A549 (cell line): ENCODE measurements around the gene ITGB3. TPM values are rescaled to one million over a fixed set of nuclear protein-coding genes. Genes with fewer than 3 reads are reported as not detected.

Experiments used
- ATAC-seq, 2 experiments: fragments of 200-7000 bp in 1 of 2; fragments of >200 bp in 1 of 2; cut with Nextera tagmentation in 1 of 2; cut with Tn5 transposase in 1 of 2; 3 replicates each; pipeline versions ENCODE4 v1.8.0 to v1.9.1; 2018 to 2020; ENCODE audit warnings: mild to moderate bottlenecking in 1 of 2, moderate library complexity in 1 of 2
- CTCF ChIA-PET: fragments of 300-600 bp; sonication (Branson Sonifier 250); formaldehyde crosslinking; extraction: SDS; loops from one replicate; lab custom pipeline; 2021; ENCODE audit warnings: antibody characterized with exemption, inconsistent platforms; lab: Yijun Ruan, JAX
- POLR2A ChIA-PET: fragments of 350-600 bp; formaldehyde crosslinking; extraction: SDS; loops from one replicate; lab custom pipeline; 2021; ENCODE audit warnings: antibody characterized with exemption, inconsistent platforms; lab: Yijun Ruan, JAX
- DNase-seq, 2 experiments: peaks; one replicate each; pipeline versions ENCODE4 v3.0.0 to v3.0.0-alpha.2; 2011 to 2016; ENCODE audit warnings: low read depth in 1 of 2, low spot score in 1 of 2
- FAIRE-seq: peaks from 2 replicates; lab custom pipeline; 2011; peaks lifted over from hg19 to GRCh38; lab: Jason Lieb, UNC
- H3K27ac ChIP-seq, 2 experiments: fragments of >200 bp; sonication (Bioruptor Twin); formaldehyde crosslinking; 3 replicates each; pipeline ENCODE4 v1.5.1; 2016 to 2017
- H3K4me1 ChIP-seq: fragments of >200 bp; sonication (Bioruptor Twin); formaldehyde crosslinking; 3 replicates; pipeline ENCODE4 v1.6.1; 2016
- H3K4me2 ChIP-seq: fragments of >200 bp; sonication (Bioruptor Twin); formaldehyde crosslinking; 3 replicates; pipeline ENCODE4 v1.6.1; 2016
- H3K4me3 ChIP-seq: fragments of >200 bp; sonication (Bioruptor Twin); formaldehyde crosslinking; 3 replicates; pipeline ENCODE4 v1.5.1; 2016
- H3K9me3 ChIP-seq: fragments of >200 bp; sonication (Bioruptor Twin); formaldehyde crosslinking; 3 replicates; pipeline ENCODE4 v1.6.1; 2016
- BHLHE40 ChIP-seq: IDR thresholded peaks from 2 replicates; pipeline ENCODE4 v1.6.1; 2012; ENCODE audit warnings: low read depth, low read length, inconsistent platforms
- CBX2 ChIP-seq: fragments of 200-600 bp; sonication (generic); IDR thresholded peaks from 2 replicates; pipeline ENCODE4 v1.6.1; 2016; ENCODE audit warnings: low read depth, mild to moderate bottlenecking, borderline replicate concordance
- CHD2 ChIP-seq: fragments of 150-350 bp; IDR thresholded peaks from 2 replicates; pipeline ENCODE4 v1.6.1; 2014; ENCODE audit warnings: low read length; ENCODE audit not compliant: partially characterized antibody
- CHD4 ChIP-seq: fragments of 200-600 bp; sonication (generic); IDR thresholded peaks from 2 replicates; pipeline ENCODE4 v1.6.1; 2016; ENCODE audit warnings: antibody characterized with exemption, mild to moderate bottlenecking, borderline replicate concordance
- EHF ChIP-seq: fragments of 250-450 bp; sonication (Bioruptor Pico); IDR thresholded peaks from 2 replicates; pipeline ENCODE4 v1.5.0; 2020; ENCODE audit warnings: mild to moderate bottlenecking
- FOSL2 ChIP-seq, 2 experiments: fragments of 450-650 bp in 1 of 2; fragments of >200 bp in 1 of 2; sonication (Bioruptor Twin) in 1 of 2; formaldehyde crosslinking; IDR thresholded peaks; 2 replicates each; pipeline versions ENCODE4 v1.5.0 to v1.6.1; 2016 to 2020; ENCODE audit warnings: mild to moderate bottlenecking in 1 of 2, moderate library complexity in 1 of 2
- FOXS1 ChIP-seq: fragments of 250-450 bp; sonication (Bioruptor Pico); IDR thresholded peaks from 2 replicates; pipeline ENCODE4 v1.5.0; 2020; ENCODE audit warnings: mild to moderate bottlenecking, moderate library complexity
- GATA3 ChIP-seq: IDR thresholded peaks from 2 replicates; pipeline ENCODE4 v1.6.1; 2012; ENCODE audit warnings: borderline replicate concordance
- HDAC2 ChIP-seq: fragments of 200-600 bp; sonication (generic); IDR thresholded peaks from 2 replicates; pipeline ENCODE4 v1.6.1; 2016
- HOXA7 ChIP-seq: fragments of 250-450 bp; sonication (Bioruptor Pico); IDR thresholded peaks from 2 replicates; pipeline ENCODE4 v1.5.0; 2020; ENCODE audit warnings: mild to moderate bottlenecking, moderate library complexity
- HOXB5 ChIP-seq: fragments of 250-450 bp; sonication (Bioruptor Pico); IDR thresholded peaks from 2 replicates; pipeline ENCODE4 v1.5.0; 2020; ENCODE audit warnings: mild to moderate bottlenecking, moderate library complexity
- JUN ChIP-seq, 2 experiments: fragments of >200 bp; sonication (Bioruptor Twin); formaldehyde crosslinking; IDR thresholded peaks; 2 replicates in 1 of 2; 3 replicates in 1 of 2; pipeline ENCODE4 v1.6.1; 2016 to 2017
- JUNB ChIP-seq: fragments of >200 bp; sonication (Bioruptor Twin); formaldehyde crosslinking; IDR thresholded peaks from 2 replicates; pipeline ENCODE4 v1.6.1; 2016
- PHF8 ChIP-seq: fragments of 200-600 bp; sonication (generic); IDR thresholded peaks from 2 replicates; pipeline ENCODE4 v1.6.1; 2016; ENCODE audit warnings: low read depth, mild to moderate bottlenecking, antibody characterized with exemption, moderate library complexity, borderline replicate concordance
- POLR2AphosphoS2 ChIP-seq: conservative IDR thresholded peaks from 2 replicates; pipeline ENCODE4 v1.6.1; 2012; ENCODE audit warnings: low read length, improper control_type of control experiment, inconsistent platforms
- RFX5 ChIP-seq: fragments of 450-650 bp; IDR thresholded peaks from 2 replicates; pipeline ENCODE4 v1.7.1; 2014; ENCODE audit warnings: antibody characterized with exemption, mild to moderate bottlenecking, moderate library complexity
- SMC3 ChIP-seq: fragments of >200 bp; sonication (Bioruptor Twin); formaldehyde crosslinking; IDR thresholded peaks from 3 replicates; pipeline ENCODE4 v1.6.1; 2018; ENCODE audit warnings: inconsistent platforms
- TFCP2L1 ChIP-seq: fragments of 250-450 bp; sonication (Bioruptor Pico); IDR thresholded peaks from 2 replicates; pipeline ENCODE4 v1.5.0; 2021; ENCODE audit warnings: mild to moderate bottlenecking
- ZNF302 ChIP-seq: fragments of 250-450 bp; sonication (Bioruptor Pico); IDR thresholded peaks from 2 replicates; pipeline ENCODE4 v1.9.0; 2021; ENCODE audit warnings: inconsistent platforms, mild to moderate bottlenecking, moderate library complexity
- WGBS: methylation state at CpG from one replicate; pipeline ENCODE4 v1.1.6; 2017; ENCODE audit errors: missing lambda C conversion rate; 5-methylcytosine and 5-hydroxymethylcytosine counted together
- polyA plus RNA-seq, 4 experiments: library from polyadenylated mRNA; depleted of rRNA in 3 of 4; stranded (reverse); fragments of >200 nt; fragmentation: RNase III in 1 of 4; extraction: RNeasy Plus Mini Kit Qiagen cat#74134 plus additional on column Dnase treatment in 1 of 4; gene quantifications; 2 replicates in 3 of 4; 3 replicates in 1 of 4; pipeline ENCODE4 v1.2.3, GENCODE V29; 2011 to 2017
- TF ChIP-seq, protein P1 (sequence below): IDR thresholded peaks from 2 replicates; pipeline ENCODE4 v1.6.1; 2012; ENCODE audit warnings: low read depth, borderline replicate concordance
- TF ChIP-seq, protein P2 (sequence below): fragments of >200 bp; sonication (Bioruptor Twin); formaldehyde crosslinking; IDR thresholded peaks from 2 replicates; pipeline ENCODE4 v1.6.1; 2016
- TF ChIP-seq, protein P3 (sequence below): fragments of 250-450 bp; sonication (Bioruptor Pico); IDR thresholded peaks from 2 replicates; pipeline ENCODE4 v1.5.0; 2021; ENCODE audit warnings: mild to moderate bottlenecking, moderate library complexity, borderline replicate concordance

ITGB3 gene
- polyA plus RNA-seq, 2 of the 4 experiments (the other 2 are of a cell fraction), result 0.34 to 5.0 TPM

DNA sequence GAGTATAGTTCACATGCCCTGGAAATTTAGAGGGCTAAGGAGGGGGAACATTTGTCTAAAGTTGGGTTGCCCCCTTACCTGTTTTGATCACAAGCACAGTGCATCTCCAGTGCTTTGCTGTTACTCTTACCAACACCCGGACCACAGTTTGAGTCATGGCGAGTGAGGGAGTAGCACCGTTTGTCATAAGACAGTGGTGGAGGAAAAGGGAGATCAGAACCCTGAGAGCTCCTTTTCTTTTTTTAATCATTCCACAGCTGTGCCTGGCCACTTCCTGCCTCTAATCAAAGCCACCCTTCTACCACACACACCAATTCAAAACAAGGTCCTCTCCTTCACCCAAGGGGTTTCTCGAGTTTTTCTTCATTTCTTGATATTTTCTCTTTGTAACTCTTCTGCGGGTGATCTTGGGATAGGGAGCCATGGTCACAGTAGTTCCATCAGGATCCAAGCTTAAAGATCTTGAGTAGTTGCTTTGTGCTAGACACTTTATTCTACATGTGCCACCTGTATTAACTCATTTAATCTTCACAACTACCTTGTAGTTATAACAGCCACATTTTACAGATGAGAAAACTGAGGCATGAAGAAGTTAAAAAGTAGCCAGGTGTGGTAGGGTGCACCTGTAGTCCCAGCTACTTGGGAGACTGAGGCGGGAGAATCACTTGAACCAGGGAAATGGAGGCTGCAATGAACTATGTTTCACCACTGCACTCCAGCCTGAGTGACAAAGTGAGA lies 49.5 kb upstream of the ITGB3 start:
- Histone ChIP-seq H3K9me3 (peaks cover 5% of the 10 kb centered on the region; the same call in 2 of the 3 replicates), H3K4me2 (no peak overlapping the region), H3K4me1 (no peaks in the 10 kb centered on the region), H3K4me3 (no peak overlapping the region), H3K27ac (no peak overlapping the region)
- WGBS, result 55% methylated on average over 6 of the region's 6 CpGs
- ChIA-PET CTCF (interaction anchor here (1.2 to 4.2 kb wide), 5 partner anchors 12 to 112 kb away, joined by 3 to 15 read pairs (median 4); no protein-coding TSS in a partner anchor), POLR2A (no interaction called here)
- FAIRE-seq (no peak), ATAC-seq (no peak), DNase-seq (no peak)
- TF ChIP-seq HDAC2 (no peak), GATA3 (no peak), JUNB (no peak), PHF8 (no peak), FOSL2 (IDR thresholded peaks at IDR 0.05) (no peak), FOSL2 (CRISPR knock-in tag; IDR thresholded peaks at IDR 0.05) (no peak), TFCP2L1 (CRISPR knock-in tag) (no peak), JUN (IDR thresholded peaks at IDR 0.05) (no peak), ZNF302 (CRISPR knock-in tag) (no peak), HOXB5 (CRISPR knock-in tag) (no peak), HOXA7 (CRISPR knock-in tag) (no peak), RFX5 (no peak), CHD4 (no peak)
- TF ChIP-seq, protein P1, sequence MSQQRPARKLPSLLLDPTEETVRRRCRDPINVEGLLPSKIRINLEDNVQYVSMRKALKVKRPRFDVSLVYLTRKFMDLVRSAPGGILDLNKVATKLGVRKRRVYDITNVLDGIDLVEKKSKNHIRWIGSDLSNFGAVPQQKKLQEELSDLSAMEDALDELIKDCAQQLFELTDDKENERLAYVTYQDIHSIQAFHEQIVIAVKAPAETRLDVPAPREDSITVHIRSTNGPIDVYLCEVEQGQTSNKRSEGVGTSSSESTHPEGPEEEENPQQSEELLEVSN, result no peak

DNA sequence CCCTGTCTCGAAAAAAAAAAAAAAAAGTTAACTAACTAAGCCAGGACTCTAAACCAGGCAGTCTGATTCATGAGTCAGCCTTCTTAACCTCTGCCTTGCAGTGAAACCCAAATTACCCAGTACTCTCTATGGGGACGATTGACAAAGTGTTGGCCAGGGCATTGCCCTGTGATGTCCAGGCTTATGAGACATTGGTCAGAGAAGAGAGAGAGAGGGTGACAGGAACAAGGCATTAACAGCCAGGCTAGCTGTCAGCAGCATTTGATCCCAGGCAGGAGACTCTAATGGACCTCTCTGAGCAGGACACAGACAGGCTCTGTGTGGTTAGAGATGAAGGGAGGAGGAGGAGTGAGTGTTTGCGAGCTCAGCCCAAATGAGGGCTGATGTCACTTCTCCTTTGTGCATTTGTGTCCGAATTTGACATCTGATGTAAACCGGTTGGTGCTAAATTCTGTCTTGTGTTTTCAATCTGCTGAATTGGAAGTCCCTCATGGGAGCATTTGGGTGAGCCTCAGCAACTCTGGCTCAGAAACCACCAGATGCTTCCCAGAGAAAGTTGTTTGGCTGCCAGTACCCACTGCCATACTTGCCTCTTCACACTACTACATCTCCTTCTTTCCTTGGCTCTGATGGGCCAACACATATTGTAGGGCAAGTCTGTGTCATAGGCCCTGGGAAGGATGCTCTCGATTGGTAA lies 48.8 kb upstream of the ITGB3 start:
- no peak for DNase-seq
- no peak overlapping the region for H3K4me2 ChIP-seq
- WGBS, result 62% methylated on average over 6 of the region's 6 CpGs
- ATAC-seq, result peak in 1 of 2 experiments; percentile 40; a peak in 1 of 6 replicates
- ChIA-PET CTCF (interaction anchor here (0.5 to 4.2 kb wide), 7 partner anchors 7 to 111 kb away, joined by 3 to 15 read pairs (median 4); no protein-coding TSS in a partner anchor), POLR2A (no interaction called here)
- H3K4me1 ChIP-seq, result no peaks in the 10 kb centered on the region
- no peak for TF ChIP-seq GATA3
- no peak for TF ChIP-seq JUNB
- no peak for TF ChIP-seq POLR2AphosphoS2
- no peak for TF ChIP-seq EHF (CRISPR knock-in tag)
- TF ChIP-seq, protein P2, sequence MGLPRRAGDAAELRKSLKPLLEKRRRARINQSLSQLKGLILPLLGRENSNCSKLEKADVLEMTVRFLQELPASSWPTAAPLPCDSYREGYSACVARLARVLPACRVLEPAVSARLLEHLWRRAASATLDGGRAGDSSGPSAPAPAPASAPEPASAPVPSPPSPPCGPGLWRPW, result no peak
- TF ChIP-seq, protein P1, result no peak
- TF ChIP-seq BHLHE40, result no peak
- TF ChIP-seq FOXS1, result no peak
- TF ChIP-seq SMC3, result no peak
- TF ChIP-seq HOXA7 (CRISPR knock-in tag), result no peak
- TF ChIP-seq CBX2, result no peak
- no peak for TF ChIP-seq ZNF302 (CRISPR knock-in tag)
- TF ChIP-seq CHD2, result no peak
- TF ChIP-seq CHD4, result no peak
- TF ChIP-seq, protein P3, sequence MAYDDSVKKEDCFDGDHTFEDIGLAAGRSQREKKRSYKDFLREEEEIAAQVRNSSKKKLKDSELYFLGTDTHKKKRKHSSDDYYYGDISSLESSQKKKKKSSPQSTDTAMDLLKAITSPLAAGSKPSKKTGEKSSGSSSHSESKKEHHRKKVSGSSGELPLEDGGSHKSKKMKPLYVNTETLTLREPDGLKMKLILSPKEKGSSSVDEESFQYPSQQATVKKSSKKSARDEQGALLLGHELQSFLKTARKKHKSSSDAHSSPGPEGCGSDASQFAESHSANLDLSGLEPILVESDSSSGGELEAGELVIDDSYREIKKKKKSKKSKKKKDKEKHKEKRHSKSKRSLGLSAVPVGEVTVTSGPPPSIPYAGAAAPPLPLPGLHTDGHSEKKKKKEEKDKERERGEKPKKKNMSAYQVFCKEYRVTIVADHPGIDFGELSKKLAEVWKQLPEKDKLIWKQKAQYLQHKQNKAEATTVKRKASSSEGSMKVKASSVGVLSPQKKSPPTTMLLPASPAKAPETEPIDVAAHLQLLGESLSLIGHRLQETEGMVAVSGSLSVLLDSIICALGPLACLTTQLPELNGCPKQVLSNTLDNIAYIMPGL, result no peak
- no peak overlapping the region for H3K4me3 ChIP-seq
- no peak for FAIRE-seq
- H3K27ac ChIP-seq, result no peak overlapping the region
- peaks cover 5% of the 10 kb centered on the region; the same call in 2 of the 3 replicates for H3K9me3 ChIP-seq
